Endometrial microvascular endothelial cells (primary cell): ENCODE data around the gene NUP50. TPM values are rescaled to one million over a fixed set of nuclear protein-coding genes. Genes with fewer than 3 reads are reported as not detected.

ENCODE experiments used
- in situ Hi-C: cut with HindIII; loops from 2 replicates; pipeline ENCODE4 v1.10.0; 2017; ENCODE audit warnings: low sequenced_read_pairs, low pct_unique_long_range_greater_than_20kb; ENCODE audit errors: inconsistent ontology term
- total RNA-seq: library from RNA; depleted of rRNA; stranded (reverse); fragments of >200 nt; gene quantifications from one replicate; pipeline ENCODE4 v1.2.3, GENCODE V29; 2015; ENCODE audit errors: inconsistent ontology term

Gene NUP50
- total RNA-seq, result 107 TPM

- in situ Hi-C loops, result no loop called here
Observed at GRCh38 chr22:45163451-45164269, at the start of gene NUP50. Gene NUP50, plus strand, starts transcription at chr22:45163925. Its CDS starts 4,253 bp downstream, at chr22:45168178.

GRCh38 chr22:45120440-45120839 lies 43.3 kb upstream of the NUP50 start:
- in situ Hi-C loops, result no loop called here

- in situ Hi-C loops, result no loop called here
Observed at GRCh38 chr22:45120931-45121330, 42.8 kb upstream of the NUP50 start.

GRCh38 chr22:45124176-45124847 lies 39.4 kb upstream of the NUP50 start:
- in situ Hi-C loops, result no loop called here

DNA sequence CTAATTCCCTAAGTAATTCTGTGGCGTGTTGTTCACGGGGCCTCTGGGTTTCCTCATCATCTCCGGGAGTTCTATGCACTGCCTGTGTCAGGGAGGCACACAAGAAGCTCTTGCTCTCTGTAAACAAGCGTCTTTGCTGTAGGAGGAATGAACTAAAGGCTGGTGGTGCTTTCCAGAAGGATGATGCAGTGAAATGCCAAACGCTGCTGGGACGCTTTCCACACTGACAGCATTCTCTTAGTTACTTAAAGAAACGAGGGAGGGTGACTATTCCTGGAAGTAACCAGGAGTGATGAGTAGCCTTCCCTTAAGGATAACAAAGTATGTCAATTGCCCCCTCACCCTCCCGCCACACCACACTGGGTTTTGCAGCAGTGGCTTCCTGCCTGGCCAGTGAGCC lies 38.5 kb upstream of the NUP50 start:
- in situ Hi-C loops, result no loop called here

GRCh38 chr22:45127866-45128265 lies 35.9 kb upstream of the NUP50 start:
- in situ Hi-C loops, result no loop called here

DNA sequence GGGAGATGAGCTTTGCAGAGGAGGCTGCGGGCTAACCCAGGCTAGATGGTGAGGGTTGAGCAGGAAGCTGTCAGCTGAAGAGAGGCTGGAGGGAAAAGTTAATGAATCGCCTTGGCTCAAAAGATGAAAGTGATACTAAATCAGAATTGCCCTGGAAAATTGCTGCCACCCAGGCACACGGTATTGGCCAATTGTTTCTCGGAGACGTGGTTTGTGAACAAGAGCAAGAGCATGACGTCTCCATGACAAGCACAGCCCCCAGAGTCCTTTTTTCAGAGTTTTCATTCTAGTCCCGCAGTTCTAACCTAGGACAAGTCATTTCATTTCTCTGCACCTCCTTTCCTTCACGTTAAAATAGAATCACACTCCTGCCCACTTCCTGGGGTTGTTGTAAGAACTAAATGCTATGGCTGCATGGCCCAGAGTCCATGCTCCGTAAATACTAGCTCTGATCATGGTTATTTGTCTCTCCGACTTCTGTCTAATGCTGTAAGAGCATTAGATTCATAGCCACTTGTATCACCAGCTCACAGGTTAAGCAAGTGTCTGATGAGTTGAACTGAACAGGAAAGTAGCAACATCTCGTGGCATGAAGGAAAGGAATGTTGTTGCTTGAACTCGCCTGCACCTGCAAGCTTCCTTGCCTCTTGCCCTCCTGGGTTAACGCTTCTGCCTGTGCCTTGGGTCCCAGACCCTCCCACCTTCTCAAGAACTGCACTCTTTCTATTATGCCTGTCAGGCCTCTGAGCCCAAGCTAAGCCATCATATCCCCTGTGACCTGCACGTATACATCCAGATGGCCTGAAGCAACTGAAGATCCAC lies 33.8 kb upstream of the NUP50 start:
- in situ Hi-C loops, result no loop called here

- in situ Hi-C loops, result no loop called here
Observed at GRCh38 chr22:45130891-45131290, 32.8 kb upstream of the NUP50 start.

DNA sequence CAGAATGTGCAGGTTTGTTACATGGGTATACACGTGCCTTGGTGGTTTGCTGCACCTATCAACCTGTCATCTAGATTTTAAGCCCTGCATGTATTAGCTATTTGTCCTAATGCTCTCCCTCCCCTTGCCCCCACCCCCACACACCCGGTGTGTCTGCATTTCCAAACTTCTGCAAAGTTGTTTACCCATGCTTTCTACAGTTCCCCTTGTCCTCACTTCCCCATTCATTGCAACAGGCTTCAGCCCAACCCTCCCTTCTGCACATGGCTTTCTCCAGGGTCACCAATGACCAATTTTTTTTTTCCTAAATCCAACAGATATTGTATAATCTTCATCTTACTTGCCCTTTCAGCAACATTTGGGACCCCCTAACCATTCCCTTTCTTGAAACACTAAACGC lies 32.0 kb upstream of the NUP50 start:
- in situ Hi-C loops, result no loop called here

- in situ Hi-C loops, result no loop called here
Observed at GRCh38 chr22:45134313-45134712, 29.4 kb upstream of the NUP50 start.

- in situ Hi-C loops, result no loop called here
Observed at GRCh38 chr22:45136594-45136993, 27.1 kb upstream of the NUP50 start.

- in situ Hi-C loops, result no loop called here
Observed at GRCh38 chr22:45139693-45140092, 24.0 kb upstream of the NUP50 start.

- in situ Hi-C loops, result no loop called here
Observed at GRCh38 chr22:45142376-45142775, 21.3 kb upstream of the NUP50 start.

- in situ Hi-C loops, result no loop called here
Observed at GRCh38 chr22:45144916-45145315, 18.8 kb upstream of the NUP50 start.

DNA sequence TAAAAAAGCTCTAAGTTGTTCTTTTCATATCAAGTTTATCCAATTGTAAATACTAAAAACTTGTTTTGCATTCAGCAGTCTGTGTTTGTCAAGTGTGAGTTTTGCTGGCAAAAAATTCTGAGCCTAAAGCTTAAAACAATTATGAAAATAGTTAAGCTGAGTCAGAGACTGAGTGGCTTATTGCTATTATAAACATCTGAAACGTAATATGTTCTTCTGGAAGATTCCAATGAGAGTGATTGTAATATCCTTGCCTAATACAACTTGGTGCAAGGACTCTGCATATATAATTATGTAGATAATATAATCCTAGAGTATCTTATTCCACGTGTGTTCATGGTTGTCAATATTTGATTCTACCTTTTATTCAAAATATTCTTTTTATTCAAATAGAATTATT lies 14.1 kb upstream of the NUP50 start:
- in situ Hi-C loops, result no loop called here

DNA sequence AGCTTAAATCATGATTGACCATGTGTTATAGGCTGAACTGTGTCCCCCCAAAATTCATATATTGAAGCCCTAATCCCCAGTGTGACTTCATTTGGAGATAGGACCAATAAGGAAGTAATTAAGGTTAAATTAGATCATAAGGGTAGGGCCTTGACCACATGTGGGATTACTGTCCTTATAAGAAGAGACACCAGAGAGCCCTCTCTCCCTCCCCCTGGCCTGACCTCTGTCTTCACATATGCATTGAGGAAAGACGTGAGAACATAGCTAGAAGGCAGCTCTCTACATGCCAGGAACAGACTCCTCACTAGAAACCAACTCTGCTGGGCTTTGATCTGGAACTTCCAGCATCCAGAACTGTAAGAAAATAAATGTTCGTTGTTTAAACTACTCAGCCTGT lies 13.6 kb upstream of the NUP50 start:
- in situ Hi-C loops, result no loop called here

DNA sequence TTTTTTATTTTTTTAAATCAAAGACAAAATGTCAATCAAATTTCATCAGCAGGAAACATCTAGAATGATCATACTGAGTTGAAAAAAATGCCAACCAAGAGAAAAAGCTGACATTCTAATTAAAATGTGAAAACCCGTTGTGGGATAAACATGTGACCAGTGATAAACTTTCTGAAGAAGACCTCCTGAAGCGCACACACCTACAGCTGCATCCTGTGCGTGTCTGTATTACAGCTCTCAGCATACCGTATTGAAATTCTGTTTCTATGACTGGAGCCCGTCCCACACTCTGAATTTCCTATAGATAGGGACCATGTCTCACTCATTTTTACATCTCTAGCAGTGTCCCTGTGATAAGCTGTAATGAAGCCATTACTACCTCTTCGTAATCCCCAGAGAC lies 12.2 kb upstream of the NUP50 start:
- in situ Hi-C loops, result no loop called here

- in situ Hi-C loops, result no loop called here
Observed at GRCh38 chr22:45154383-45154782, 9.3 kb upstream of the NUP50 start.

DNA sequence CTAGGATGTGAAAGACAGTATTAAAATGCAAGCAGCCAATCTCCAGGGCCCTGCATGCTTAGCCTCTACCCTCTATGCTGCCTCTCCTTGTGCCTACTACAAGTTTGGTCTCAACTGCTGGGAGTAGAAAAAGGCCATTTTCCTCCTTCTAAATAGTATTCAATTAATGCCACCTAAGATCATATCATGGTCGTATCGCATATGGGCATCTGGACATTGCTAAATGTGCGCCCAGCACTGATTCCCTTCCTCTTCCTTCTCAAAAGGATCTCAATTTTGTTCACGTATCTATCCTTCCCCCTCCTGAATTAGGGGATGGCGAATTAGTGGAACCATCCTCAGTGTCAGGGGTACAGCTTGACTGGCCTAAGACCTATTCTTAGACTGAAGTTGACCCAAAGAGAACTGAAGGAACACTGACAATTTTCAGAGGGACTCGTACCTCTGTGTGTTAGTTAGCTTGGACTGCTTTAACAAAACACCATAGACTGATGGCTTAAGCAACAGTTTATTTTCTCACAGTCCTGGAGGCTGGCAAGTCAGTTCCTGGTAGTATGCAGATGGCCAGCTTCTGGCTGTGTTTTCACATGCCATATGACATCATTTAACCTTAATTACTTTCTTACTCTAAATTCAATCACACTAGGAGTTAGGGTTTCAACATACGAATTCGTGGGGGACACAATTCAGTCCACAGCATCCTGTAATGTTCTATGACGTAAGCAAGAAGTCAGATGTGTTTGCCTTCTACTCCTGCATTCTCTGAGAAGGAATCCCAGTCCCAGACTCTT lies 8.5 kb upstream of the NUP50 start:
- in situ Hi-C loops, result no loop called here
